ENCODE results near the gene ABTB2. TPM values are rescaled to one million over a fixed set of nuclear protein-coding genes. Genes with fewer than 3 reads are reported as not detected.

ABTB2 gene
- total and polyA plus RNA-seq, 7 experiments from 2014 or later: 0.03 to 5.3 (median 0.26) TPM

- intact Hi-C loops (cut with micrococcal nuclease): no loop called here
- H3K36me3 ChIP-seq (ENCODE audit: control insufficient read depth in 2 of 3, insufficient read depth in 3 of 3, low read length in 3 of 3): peaks cover 28 to 96% (median 40%) of the 10 kb centered on the region in 3 experiments
- Mint-ChIP-seq H3K27ac (peak overlapping the region in 2 of 9 donors; percentile 3 to 63), H3K4me1 (no peaks in the 10 kb centered on the region), H3K9me3 (no peaks in the 10 kb centered on the region), H3K36me3 (peaks cover 14 to 63% (median 23%) of the 10 kb centered on the region in 5 donors), H3K4me3 (no peak overlapping the region), H3K27me3 (no peaks in the 10 kb centered on the region)
- no peaks in the 10 kb centered on the region for H3K27me3 ChIP-seq (ENCODE audit: control insufficient read depth in 2 of 2, insufficient read depth in 2 of 2, low read length in 2 of 2)
- no peaks in the 10 kb centered on the region for H3K4me1 ChIP-seq (ENCODE audit: control insufficient read depth in 2 of 2, insufficient read depth in 2 of 2, low read length in 2 of 2)
- ChIA-PET CTCF (interaction anchor here (1.2 kb wide), 1 partner anchor 14 kb away, joined by 4 read pairs; no protein-coding TSS in a partner anchor), POLR2A (no interaction called here)
- DNase-seq (no peak), ATAC-seq (no peak)
- H3K27ac ChIP-seq (ENCODE audit: low read depth, low read length): no peak overlapping the region
- no peaks in the 10 kb centered on the region for H3K9me3 ChIP-seq (ENCODE audit: control insufficient read depth in 2 of 3, low read length in 3 of 3)
- no peak overlapping the region for H3K4me3 ChIP-seq (ENCODE audit: low read length)
These were observed 211.9 kb downstream of the ABTB2 start for GRCh38 chr11:34145847-34146381.

GRCh38 chr11:34145073-34145472 lies 212.7 kb downstream of the ABTB2 start:
- CTCF ChIA-PET: interaction anchor here (1.2 to 1.4 kb wide), 2 partner anchors 13 to 147 kb away, joined by 3 to 4 read pairs; no protein-coding TSS in a partner anchor
- H3K9me3 ChIP-seq (ENCODE audit: control insufficient read depth in 2 of 3, low read length in 3 of 3): no peaks in the 10 kb centered on the region
- no peaks in the 10 kb centered on the region for H3K27me3 Mint-ChIP-seq
- no peaks in the 10 kb centered on the region for H3K27me3 ChIP-seq (ENCODE audit: control insufficient read depth in 2 of 2, insufficient read depth in 2 of 2, low read length in 2 of 2)
- ATAC-seq: no peak
- no peak for DNase-seq
- H3K4me3 Mint-ChIP-seq: no peak overlapping the region
- peaks cover 14 to 62% (median 27%) of the 10 kb centered on the region in 5 donors for H3K36me3 Mint-ChIP-seq
- no peaks in the 10 kb centered on the region for H3K9me3 Mint-ChIP-seq
- H3K4me1 ChIP-seq (ENCODE audit: control insufficient read depth in 2 of 2, insufficient read depth in 2 of 2, low read length in 2 of 2): no peaks in the 10 kb centered on the region
- POLR2A ChIA-PET: no interaction called here
- no peaks in the 10 kb centered on the region for H3K4me1 Mint-ChIP-seq
- intact Hi-C loops (cut with micrococcal nuclease): no loop called here
- H3K4me3 ChIP-seq (ENCODE audit: low read length): no peak overlapping the region
- peak overlapping the region in 1 of 9 donors; percentile 63 for H3K27ac Mint-ChIP-seq
- H3K27ac ChIP-seq (ENCODE audit: low read depth, low read length): no peak overlapping the region
- H3K36me3 ChIP-seq (ENCODE audit: control insufficient read depth in 2 of 3, insufficient read depth in 3 of 3, low read length in 3 of 3): peaks cover 28 to 99% (median 49%) of the 10 kb centered on the region in 3 experiments

GRCh38 chr11:34143048-34143447 lies 214.8 kb downstream of the ABTB2 start:
- DNase-seq (no peak), ATAC-seq (no peak)
- ChIA-PET POLR2A (no interaction called here), CTCF (interaction anchor here (0.7 kb wide), 1 partner anchor 159 kb away, joined by 3 read pairs; no protein-coding TSS in a partner anchor)
- H3K36me3 Mint-ChIP-seq: peaks cover 21 to 71% (median 27%) of the 10 kb centered on the region in 5 donors
- Histone ChIP-seq H3K4me3 (ENCODE audit: low read length) (no peak overlapping the region), H3K27ac (ENCODE audit: low read depth, low read length) (no peak overlapping the region), H3K4me1 (ENCODE audit: control insufficient read depth in 2 of 2, insufficient read depth in 2 of 2, low read length in 2 of 2) (no peaks in the 10 kb centered on the region), H3K27me3 (ENCODE audit: control insufficient read depth in 2 of 2, insufficient read depth in 2 of 2, low read length in 2 of 2) (no peaks in the 10 kb centered on the region), H3K9me3 (ENCODE audit: control insufficient read depth in 2 of 3, low read length in 3 of 3) (no peaks in the 10 kb centered on the region), H3K36me3 (ENCODE audit: control insufficient read depth in 2 of 3, insufficient read depth in 3 of 3, low read length in 3 of 3) (peaks cover 28 to 99% (median 61%) of the 10 kb centered on the region in 3 experiments)
- no peak overlapping the region for H3K4me3 Mint-ChIP-seq
- intact Hi-C loops (cut with micrococcal nuclease): no loop called here
- H3K27me3 Mint-ChIP-seq: no peaks in the 10 kb centered on the region
- H3K9me3 Mint-ChIP-seq: no peaks in the 10 kb centered on the region
- peak overlapping the region in 1 of 9 donors; percentile 74 for H3K27ac Mint-ChIP-seq
- peaks cover 0 to 8% (median 0%) of the 10 kb centered on the region in 7 donors for H3K4me1 Mint-ChIP-seq

DNA sequence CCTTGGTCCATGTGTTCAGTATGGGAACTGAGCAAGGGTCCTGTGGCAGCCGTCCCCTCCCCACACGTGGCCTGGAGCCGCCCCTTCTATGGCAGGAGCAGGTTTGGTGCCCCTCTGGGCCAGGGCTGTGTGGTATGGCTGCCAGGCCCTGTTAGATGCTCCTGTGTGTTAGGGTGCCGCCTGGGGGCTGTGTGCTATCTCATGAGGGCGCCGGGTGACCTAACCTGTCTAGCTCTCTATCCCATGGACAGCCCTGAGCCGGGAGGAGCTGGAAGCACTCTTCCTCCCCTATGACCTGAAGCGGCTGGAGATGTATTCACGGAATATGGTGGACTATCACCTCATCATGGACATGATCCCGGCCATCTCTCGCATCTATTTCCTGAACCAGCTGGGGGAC lies 217.7 kb downstream of the ABTB2 start:
- POLR2A ChIA-PET: no interaction called here
- no peak overlapping the region for H3K4me3 Mint-ChIP-seq
- no peaks in the 10 kb centered on the region for H3K9me3 Mint-ChIP-seq
- H3K36me3 Mint-ChIP-seq: peaks cover 30 to 70% (median 45%) of the 10 kb centered on the region in 5 donors
- Histone ChIP-seq H3K27me3 (ENCODE audit: control insufficient read depth in 2 of 2, insufficient read depth in 2 of 2, low read length in 2 of 2) (no peaks in the 10 kb centered on the region), H3K4me1 (ENCODE audit: control insufficient read depth in 2 of 2, insufficient read depth in 2 of 2, low read length in 2 of 2) (no peaks in the 10 kb centered on the region), H3K36me3 (ENCODE audit: control insufficient read depth in 2 of 3, insufficient read depth in 3 of 3, low read length in 3 of 3) (peaks cover 36 to 99% (median 61%) of the 10 kb centered on the region in 3 experiments), H3K27ac (ENCODE audit: low read depth, low read length) (no peak overlapping the region), H3K4me3 (ENCODE audit: low read length) (no peak overlapping the region), H3K9me3 (ENCODE audit: control insufficient read depth in 2 of 3, low read length in 3 of 3) (no peaks in the 10 kb centered on the region)
- no peak for ATAC-seq
- DNase-seq: no peak
- intact Hi-C loops (cut with micrococcal nuclease): no loop called here
- H3K4me1 Mint-ChIP-seq: peaks cover 0 to 15% (median 0%) of the 10 kb centered on the region in 7 donors
- CTCF ChIA-PET: no interaction called here
- H3K27me3 Mint-ChIP-seq: no peaks in the 10 kb centered on the region
- H3K27ac Mint-ChIP-seq: no peak overlapping the region

DNA sequence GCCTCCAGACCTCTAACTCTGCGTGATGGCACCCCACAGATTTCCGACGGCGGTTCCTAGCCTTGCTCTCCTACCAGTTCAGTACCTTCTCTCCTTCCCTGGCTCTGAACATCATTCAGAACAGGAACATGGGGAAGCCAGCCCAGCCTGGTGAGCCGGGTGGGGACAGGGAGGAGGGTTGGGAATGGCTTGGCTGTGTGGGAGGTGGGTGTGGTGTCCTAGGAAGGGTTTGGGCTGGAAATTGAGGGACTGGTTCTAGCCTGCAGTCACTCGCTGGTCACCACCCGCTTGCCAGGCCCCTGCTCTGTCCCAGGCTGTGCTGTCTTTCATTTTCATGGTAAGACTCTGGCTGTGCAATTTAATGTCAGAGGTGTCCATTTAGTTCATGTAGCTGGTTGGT lies 218.5 kb downstream of the ABTB2 start:
- H3K4me3 ChIP-seq (ENCODE audit: low read length): no peak overlapping the region
- no peaks in the 10 kb centered on the region for H3K27me3 Mint-ChIP-seq
- intact Hi-C loops (cut with micrococcal nuclease): no loop called here
- H3K36me3 Mint-ChIP-seq: peaks cover 30 to 71% (median 45%) of the 10 kb centered on the region in 5 donors
- no peaks in the 10 kb centered on the region for H3K27me3 ChIP-seq (ENCODE audit: control insufficient read depth in 2 of 2, insufficient read depth in 2 of 2, low read length in 2 of 2)
- ChIA-PET POLR2A (no interaction called here), CTCF (interaction anchor here (0.7 kb wide), 1 partner anchor 473 kb away, joined by 3 read pairs; no protein-coding TSS in a partner anchor)
- H3K27ac ChIP-seq (ENCODE audit: low read depth, low read length): no peak overlapping the region
- H3K27ac Mint-ChIP-seq: no peak overlapping the region
- H3K9me3 Mint-ChIP-seq: no peaks in the 10 kb centered on the region
- DNase-seq: no peak
- H3K4me1 Mint-ChIP-seq: peaks cover 0 to 15% (median 0%) of the 10 kb centered on the region in 7 donors
- no peak for ATAC-seq
- no peaks in the 10 kb centered on the region for H3K9me3 ChIP-seq (ENCODE audit: control insufficient read depth in 2 of 3, low read length in 3 of 3)
- H3K36me3 ChIP-seq (ENCODE audit: control insufficient read depth in 2 of 3, insufficient read depth in 3 of 3, low read length in 3 of 3): peaks cover 36 to 99% (median 64%) of the 10 kb centered on the region in 3 experiments
- H3K4me1 ChIP-seq (ENCODE audit: control insufficient read depth in 2 of 2, insufficient read depth in 2 of 2, low read length in 2 of 2): no peaks in the 10 kb centered on the region
- no peak overlapping the region for H3K4me3 Mint-ChIP-seq

DNA sequence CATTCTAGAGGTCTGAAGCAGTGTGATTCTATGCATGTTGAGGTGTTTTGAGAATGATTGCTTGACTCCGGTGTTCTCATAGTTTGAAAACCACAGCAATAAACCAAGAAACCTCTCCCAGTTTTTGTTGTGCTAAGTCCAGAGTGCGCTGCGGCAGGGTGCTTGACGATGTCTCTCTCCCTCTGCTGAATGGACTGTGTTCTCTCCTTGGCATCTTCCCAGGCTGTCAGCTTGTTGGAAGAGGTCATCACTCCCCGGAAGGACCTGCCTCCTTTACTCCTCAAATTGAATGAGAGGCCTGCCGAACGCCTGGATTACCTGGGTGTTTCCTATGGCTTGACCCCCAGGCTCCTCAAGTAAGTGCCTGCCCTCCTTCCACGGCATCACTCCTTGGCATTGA lies 221.4 kb downstream of the ABTB2 start:
- Histone ChIP-seq H3K9me3 (ENCODE audit: control insufficient read depth in 2 of 3, low read length in 3 of 3) (no peaks in the 10 kb centered on the region), H3K4me3 (ENCODE audit: low read length) (no peak overlapping the region), H3K4me1 (ENCODE audit: control insufficient read depth in 2 of 2, insufficient read depth in 2 of 2, low read length in 2 of 2) (no peaks in the 10 kb centered on the region), H3K36me3 (ENCODE audit: control insufficient read depth in 2 of 3, insufficient read depth in 3 of 3, low read length in 3 of 3) (peaks cover 16 to 98% (median 49%) of the 10 kb centered on the region in 3 experiments), H3K27me3 (ENCODE audit: control insufficient read depth in 2 of 2, insufficient read depth in 2 of 2, low read length in 2 of 2) (no peaks in the 10 kb centered on the region), H3K27ac (ENCODE audit: low read depth, low read length) (no peak overlapping the region)
- Mint-ChIP-seq H3K36me3 (peaks cover 26 to 77% (median 46%) of the 10 kb centered on the region in 5 donors), H3K27me3 (no peaks in the 10 kb centered on the region), H3K27ac (no peak overlapping the region), H3K9me3 (no peaks in the 10 kb centered on the region), H3K4me3 (no peak overlapping the region), H3K4me1 (peaks cover 0 to 15% (median 0%) of the 10 kb centered on the region in 7 donors)
- CTCF ChIA-PET: interaction anchor here (0.6 kb wide), 1 partner anchor 51 kb away, joined by 3 read pairs; no protein-coding TSS in a partner anchor
- POLR2A ChIA-PET: no interaction called here
- DNase-seq (no peak), ATAC-seq (no peak)
- intact Hi-C loops (cut with micrococcal nuclease): no loop called here

DNA sequence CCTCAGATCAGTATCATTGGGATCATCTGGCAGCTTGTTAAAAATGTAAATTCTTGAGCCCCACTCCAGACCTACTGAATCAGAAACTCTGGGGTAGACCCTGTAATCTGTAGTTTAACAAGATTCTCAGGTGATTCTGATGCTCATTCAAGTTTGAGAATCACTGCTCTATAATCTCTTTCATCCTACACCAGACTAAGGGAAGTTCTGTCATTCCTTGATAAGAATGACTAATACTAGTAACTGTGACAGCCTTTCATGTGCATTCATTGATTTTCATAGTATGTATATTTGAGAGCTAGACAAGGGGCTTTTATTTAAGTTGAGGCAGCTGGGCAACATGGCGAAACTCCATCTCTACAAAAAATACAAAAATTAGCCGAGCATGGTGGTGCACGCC lies 222.4 kb downstream of the ABTB2 start:
- Histone ChIP-seq H3K4me3 (ENCODE audit: low read length) (no peak overlapping the region), H3K9me3 (ENCODE audit: control insufficient read depth in 2 of 3, low read length in 3 of 3) (no peaks in the 10 kb centered on the region), H3K4me1 (ENCODE audit: control insufficient read depth in 2 of 2, insufficient read depth in 2 of 2, low read length in 2 of 2) (no peaks in the 10 kb centered on the region), H3K36me3 (ENCODE audit: control insufficient read depth in 2 of 3, insufficient read depth in 3 of 3, low read length in 3 of 3) (peaks cover 16 to 98% (median 40%) of the 10 kb centered on the region in 3 experiments), H3K27ac (ENCODE audit: low read depth, low read length) (no peak overlapping the region), H3K27me3 (ENCODE audit: control insufficient read depth in 2 of 2, insufficient read depth in 2 of 2, low read length in 2 of 2) (no peaks in the 10 kb centered on the region)
- ChIA-PET CTCF (interaction anchor here (0.5 kb wide), 1 partner anchor 71 kb away, joined by 3 read pairs; no protein-coding TSS in a partner anchor), POLR2A (no interaction called here)
- peaks cover 22 to 74% (median 41%) of the 10 kb centered on the region in 5 donors for H3K36me3 Mint-ChIP-seq
- DNase-seq: no peak
- no peaks in the 10 kb centered on the region for H3K9me3 Mint-ChIP-seq
- intact Hi-C loops (cut with micrococcal nuclease): no loop called here
- ATAC-seq: no peak
- no peaks in the 10 kb centered on the region for H3K27me3 Mint-ChIP-seq
- H3K27ac Mint-ChIP-seq: peak overlapping the region in 1 of 9 donors; percentile 36
- H3K4me3 Mint-ChIP-seq: no peak overlapping the region
- H3K4me1 Mint-ChIP-seq: peaks cover 0 to 15% (median 0%) of the 10 kb centered on the region in 7 donors
